Heart left ventricle (tissue), 16 donors: ENCODE data around the gene KPNA4. TPM values are rescaled to one million over a fixed set of nuclear protein-coding genes. Genes with fewer than 3 reads are reported as not detected.
A peak's percentile ranks its signal among the peaks of the same experiment; 100 is the strongest.

ENCODE experiments used
- ATAC-seq, 4 donors: fragments of 200-7000 bp; cut with Tn5 transposase; one replicate each; pipeline ENCODE4 v1.9.1; 2020 to 2022; ENCODE audit warnings: moderate library complexity in 4 of 4, mild to moderate bottlenecking in 3 of 4, moderate number of reproducible peaks in 1 of 4
- DNase-seq, 5 donors: peaks; one replicate each; pipeline ENCODE4 v3.0.0-alpha.2; 2020
- H3K27ac ChIP-seq, 12 donors: fragments of 200-600 bp; sonication (generic) in 4 of 12; one replicate each; pipeline versions ENCODE4 v1.5.0 to v1.8.0; 2016 to 2022; ENCODE audit warnings: mild to moderate bottlenecking in 2 of 12
- H3K27me3 ChIP-seq, 9 donors: fragments of 200-600 bp; sonication (generic) in 2 of 9; one replicate each; pipeline versions ENCODE4 v1.5.1 to v1.8.0; 2016 to 2022; ENCODE audit warnings: mild to moderate bottlenecking in 3 of 9
- H3K36me3 ChIP-seq, 9 donors: fragments of 200-600 bp; sonication (generic) in 2 of 9; one replicate each; pipeline versions ENCODE4 v1.5.0 to v1.8.0; 2018 to 2022; ENCODE audit warnings: mild to moderate bottlenecking in 2 of 9
- H3K4me1 ChIP-seq, 12 donors: fragments of 200-600 bp; sonication (generic) in 4 of 12; one replicate each; pipeline versions ENCODE4 v1.5.0 to v1.8.0; 2016 to 2022; ENCODE audit warnings: mild to moderate bottlenecking in 3 of 12
- H3K4me3 ChIP-seq, 12 donors: fragments of 200-600 bp; sonication (generic) in 4 of 12; one replicate each; pipeline versions ENCODE4 v1.5.0 to v1.8.0; 2017 to 2022; ENCODE audit warnings: mild to moderate bottlenecking in 9 of 12, moderate library complexity in 4 of 12
- H3K9me3 ChIP-seq, 12 donors: fragments of 200-600 bp; sonication (generic) in 4 of 12; one replicate each; pipeline versions ENCODE4 v1.5.0 to v1.8.0; 2016 to 2022; ENCODE audit warnings: mild to moderate bottlenecking in 1 of 12
- POLR2A ChIP-seq, 2 donors: fragments of 450-650 bp; IDR thresholded peaks; one replicate each; pipeline ENCODE4 v1.6.1; 2017; ENCODE audit warnings: antibody characterized with exemption in 2 of 2, mild to moderate bottlenecking in 2 of 2, moderate library complexity in 2 of 2
- WGBS, 4 donors: extraction: QIAGEN DNeasy Blood & Tissue Kit in 2 of 4; methylation state at CpG; one replicate each; pipeline versions ENCODE4 v1.1.5 to v1.1.7; 2013 to 2018; 5-methylcytosine and 5-hydroxymethylcytosine counted together
- intact Hi-C, 10 donors: fragments of 100-400 bp; cut with DNase I; formaldehyde crosslinking; loops; one replicate each; pipeline versions ENCODE4 v1.11.1 to v1.14.2; 2022
- polyA plus RNA-seq, 2 donors: library from polyadenylated mRNA; stranded (reverse); fragments of 200-250 nt; gene quantifications; one replicate each; pipeline ENCODE4 v1.2.3, GENCODE V29; 2013
- total RNA-seq, 9 donors: library from RNA; depleted of rRNA in 2 of 9; stranded (reverse); fragments of >200 nt in 2 of 9; fragmentation: NEBNext Ultra II Directional in 3 of 9; extraction: Animal tissue kit (Norgen Biotek cat#: 25700) in 3 of 9; gene quantifications; one replicate each; pipeline versions ENCODE4 v1.1.0 to v1.2.4, GENCODE V29; 2016 to 2023
- TF ChIP-seq, protein P1 (sequence below), 12 donors: fragments of 200-600 bp; sonication (generic) in 4 of 12; IDR thresholded peaks; one replicate each; pipeline versions ENCODE4 v1.5.0 to v1.8.0; 2018 to 2022; ENCODE audit warnings: antibody characterized with exemption in 12 of 12, mild to moderate bottlenecking in 5 of 12
- donor health status: ischemic (EF 13 %, LVEDD 7.1; RV severe dilation, severe dysfunction).
- donor health status: healthy with polysubstance abuse.
- donor health status: DM: no; HTN: yes; CAD: no.
- donor health status: DM: no; HTN: no; CAD: no.
- donor health status: ischemic (EF 25% LVEDD 6.9; RV normal size, moderate dysfunction).
- donor health status: ischemic (EF 25% LVEDD 5.7; RV mildly dilated, moderate dysfunction).
- donor health status: healthy.
- donor health status: DM: yes; HTN: yes; CAD: no.
- donor health status: ischemic (EF 35%, LVEDD 5.7; RV mildly dilated, moderate dysfunction).
- donor health status: nonischemic (EF 11% LVEDD 7.7; RV severe dilation, severe dysfunction).
- donor health status: DM: yes; HTN: yes; CAD: no.
- donor health status: PGD.
- donor health status: ischemic (EF 29% LVEDD 5.4; RV normal size, mild dysfunction).
- donor health status: nonischemic (EF 23%, LVEDD 6.1; RV moderate dilation, normal function).

KPNA4 gene
- total and polyA plus RNA-seq, 11 donors: 29.1 to 198 (median 128) TPM

DNA sequence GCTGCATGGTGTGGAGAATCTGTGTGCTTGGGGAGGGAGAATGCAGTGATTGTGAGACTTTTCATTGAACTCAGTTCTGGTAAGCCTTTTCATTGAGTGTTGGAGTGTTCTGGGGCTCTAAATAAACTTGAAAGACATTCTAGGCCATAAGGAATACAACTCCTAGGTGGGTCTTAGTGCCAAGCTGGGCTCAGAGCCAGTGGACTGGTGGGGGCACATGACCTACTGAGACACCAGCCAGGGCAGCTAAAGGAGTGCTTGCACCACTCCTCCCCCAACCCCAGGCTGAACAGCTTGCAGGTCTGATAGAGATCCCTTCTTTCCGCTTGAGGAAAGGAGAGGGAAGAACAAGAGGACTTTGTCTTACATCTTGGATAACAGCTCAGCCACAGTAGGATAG, 21.7 kb upstream of the KPNA4 start:
- H3K36me3 ChIP-seq: no peaks in the 10 kb centered on the region
- H3K27ac ChIP-seq: no peak overlapping the region
- ATAC-seq (peak in 3 of 4 donors; percentile 44 to 78 (median 55)), DNase-seq (peak in 1 of 5 donors; percentile 43)
- intact Hi-C loops: loop anchor here in 3 of 10 donors (10.0 kb wide), 2 partner anchors 108 to 358 kb away; no protein-coding TSS in a partner anchor
- TF ChIP-seq, protein P1, sequence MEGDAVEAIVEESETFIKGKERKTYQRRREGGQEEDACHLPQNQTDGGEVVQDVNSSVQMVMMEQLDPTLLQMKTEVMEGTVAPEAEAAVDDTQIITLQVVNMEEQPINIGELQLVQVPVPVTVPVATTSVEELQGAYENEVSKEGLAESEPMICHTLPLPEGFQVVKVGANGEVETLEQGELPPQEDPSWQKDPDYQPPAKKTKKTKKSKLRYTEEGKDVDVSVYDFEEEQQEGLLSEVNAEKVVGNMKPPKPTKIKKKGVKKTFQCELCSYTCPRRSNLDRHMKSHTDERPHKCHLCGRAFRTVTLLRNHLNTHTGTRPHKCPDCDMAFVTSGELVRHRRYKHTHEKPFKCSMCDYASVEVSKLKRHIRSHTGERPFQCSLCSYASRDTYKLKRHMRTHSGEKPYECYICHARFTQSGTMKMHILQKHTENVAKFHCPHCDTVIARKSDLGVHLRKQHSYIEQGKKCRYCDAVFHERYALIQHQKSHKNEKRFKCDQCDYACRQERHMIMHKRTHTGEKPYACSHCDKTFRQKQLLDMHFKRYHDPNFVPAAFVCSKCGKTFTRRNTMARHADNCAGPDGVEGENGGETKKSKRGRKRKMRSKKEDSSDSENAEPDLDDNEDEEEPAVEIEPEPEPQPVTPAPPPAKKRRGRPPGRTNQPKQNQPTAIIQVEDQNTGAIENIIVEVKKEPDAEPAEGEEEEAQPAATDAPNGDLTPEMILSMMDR (IDR thresholded peaks at IDR 0.05): no peak
- no peak for TF ChIP-seq POLR2A (IDR thresholded peaks at IDR 0.05)
- WGBS, 4 donors: 77 to 100% (median 88%) methylated on average over 1 of the region's 1 CpG
- no peaks in the 10 kb centered on the region for H3K4me1 ChIP-seq
- no peak overlapping the region for H3K4me3 ChIP-seq
- peaks cover 0 to 59% (median 2%) of the 10 kb centered on the region in 12 donors for H3K9me3 ChIP-seq
- H3K27me3 ChIP-seq: no peaks in the 10 kb centered on the region

DNA sequence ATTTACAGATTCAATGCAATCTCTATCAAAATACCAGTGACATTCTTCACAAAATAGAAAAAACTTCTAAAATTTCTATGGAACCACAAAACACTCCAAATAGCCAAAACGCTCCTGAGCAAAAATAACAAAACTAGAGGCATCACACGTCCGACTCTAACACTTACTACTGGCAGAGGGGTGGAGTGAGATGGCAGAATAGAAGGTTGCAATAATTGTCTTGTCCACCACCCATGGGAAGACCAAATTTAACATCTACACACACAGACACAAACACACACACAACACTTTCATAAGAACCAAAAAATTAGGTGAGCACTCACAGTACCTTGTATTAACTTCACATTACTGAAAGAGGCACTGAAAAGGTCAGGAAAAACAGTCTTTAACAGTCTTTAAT, 21.3 kb upstream of the KPNA4 start:
- ATAC-seq: no peak
- intact Hi-C loops: loop anchor here in 3 of 10 donors (10.0 kb wide), 2 partner anchors 108 to 358 kb away; no protein-coding TSS in a partner anchor
- Histone ChIP-seq H3K4me3 (no peak overlapping the region), H3K9me3 (peaks cover 0 to 59% (median 2%) of the 10 kb centered on the region in 12 donors), H3K27me3 (no peaks in the 10 kb centered on the region), H3K36me3 (no peaks in the 10 kb centered on the region), H3K4me1 (no peaks in the 10 kb centered on the region), H3K27ac (no peak overlapping the region)
- TF ChIP-seq, protein P1 (IDR thresholded peaks at IDR 0.05): no peak
- TF ChIP-seq POLR2A (IDR thresholded peaks at IDR 0.05): no peak
- 78 to 87% (median 85%) methylated on average over 3 of the region's 3 CpGs for WGBS, 4 donors
- DNase-seq: no peak

DNA sequence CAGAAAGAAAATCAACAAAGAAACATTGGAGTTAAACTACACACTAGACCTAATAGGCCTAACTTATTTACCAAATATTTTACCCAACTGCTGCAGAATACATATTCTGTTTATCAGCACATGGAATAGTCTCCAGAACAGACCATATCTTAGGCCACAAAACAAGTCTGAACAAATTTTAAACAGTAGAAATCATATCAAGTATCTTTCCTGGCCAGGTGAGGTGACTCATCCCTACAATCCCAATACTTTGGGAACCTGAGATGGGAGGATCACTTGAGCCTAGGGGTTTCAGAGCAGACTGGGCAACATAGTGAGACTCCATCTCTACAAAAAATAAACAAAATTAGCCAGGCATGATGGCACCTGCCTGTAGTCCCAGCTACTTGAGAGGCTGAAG, 18.1 kb upstream of the KPNA4 start:
- no peak for ATAC-seq
- H3K9me3 ChIP-seq: peaks cover 0 to 43% (median 7%) of the 10 kb centered on the region in 12 donors
- H3K27me3 ChIP-seq: no peaks in the 10 kb centered on the region
- H3K4me3 ChIP-seq: no peak overlapping the region
- no peak overlapping the region for H3K27ac ChIP-seq
- no peak for DNase-seq
- H3K36me3 ChIP-seq: no peaks in the 10 kb centered on the region
- no peaks in the 10 kb centered on the region for H3K4me1 ChIP-seq
- TF ChIP-seq, protein P1 (IDR thresholded peaks at IDR 0.05): no peak
- TF ChIP-seq POLR2A (IDR thresholded peaks at IDR 0.05): no peak
- intact Hi-C loops: loop anchor here in 3 of 10 donors (10.0 kb wide), 2 partner anchors 111 to 361 kb away; no protein-coding TSS in a partner anchor

DNA sequence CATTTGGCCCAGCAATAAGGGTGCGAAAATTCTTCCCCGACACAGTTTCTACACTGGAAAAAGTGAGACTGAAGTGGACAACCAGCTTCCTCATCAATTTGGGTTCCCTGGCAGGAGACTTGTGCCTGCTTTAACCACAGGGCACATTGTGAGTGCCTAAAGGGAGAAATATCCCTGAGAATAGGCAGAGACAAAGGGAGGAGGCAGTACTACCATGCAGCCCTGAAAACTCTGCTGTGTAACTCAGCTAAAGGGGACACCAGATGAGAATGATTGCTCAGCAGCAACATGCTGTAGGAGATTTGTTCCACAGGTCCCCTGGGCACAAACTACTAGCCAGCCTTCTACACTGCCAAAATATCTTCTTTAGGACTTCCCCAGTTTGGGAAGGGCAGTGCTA, 15.6 kb upstream of the KPNA4 start:
- no peak for TF ChIP-seq POLR2A (IDR thresholded peaks at IDR 0.05)
- TF ChIP-seq, protein P1 (IDR thresholded peaks at IDR 0.05): no peak
- Histone ChIP-seq H3K9me3 (peaks cover 0 to 36% (median 7%) of the 10 kb centered on the region in 12 donors), H3K4me3 (no peak overlapping the region), H3K4me1 (peaks cover 0 to 12% (median 0%) of the 10 kb centered on the region in 12 donors), H3K27ac (no peak overlapping the region), H3K36me3 (no peaks in the 10 kb centered on the region), H3K27me3 (no peaks in the 10 kb centered on the region)
- ATAC-seq (no peak), DNase-seq (no peak)
- WGBS, 4 donors: 89 to 94% (median 93%) methylated on average over 2 of the region's 2 CpGs
- intact Hi-C loops: loop anchor here in 3 of 10 donors (10.0 kb wide), 2 partner anchors 114 to 364 kb away; no protein-coding TSS in a partner anchor
